ENCODE measurements around the gene IMMP1L.
A peak's percentile ranks its signal among the peaks of the same experiment; 100 is the strongest.
"Not testable (repeated sequence)": the region's sequence is repeated elsewhere in the genome, so short reads cannot be mapped to it uniquely, and the experiment has no call there.

The IMMP1L gene

GRCh38 chr11:31499576-31500178, 9.7 kb downstream of the IMMP1L start:
- Histone ChIP-seq H3K4me1 (ENCODE audit: control insufficient read depth in 1 of 2, insufficient read depth in 2 of 2, low read length in 2 of 2) (no peaks in the 10 kb centered on the region), H3K4me2 (ENCODE audit: low read length) (no peak overlapping the region), H3K27me3 (ENCODE audit: insufficient read depth, low read length) (no peaks in the 10 kb centered on the region), H3K36me3 (ENCODE audit: control insufficient read depth in 1 of 2, insufficient read depth in 2 of 2, low read length in 2 of 2) (no peaks in the 10 kb centered on the region), H2AFZ (ENCODE audit: insufficient read depth, low read length, poor library complexity) (no peak overlapping the region), H2BK5ac (ENCODE audit: low read depth, low read length, poor library complexity) (no peak overlapping the region), H3K18ac (ENCODE audit: low read length) (no peak overlapping the region), H4K8ac (ENCODE audit: low read depth, low read length) (no peak overlapping the region), H3K79me1 (ENCODE audit: low read length) (no peaks in the 10 kb centered on the region), H3K9me3 (ENCODE audit: insufficient read depth, low read depth, low read length) (no peaks in the 10 kb centered on the region), H4K12ac (ENCODE audit: low read depth, low read length) (no peak overlapping the region), H2AK5ac (ENCODE audit: low read length) (no peak overlapping the region), H3K23ac (ENCODE audit: low read length) (no peak overlapping the region), H2BK120ac (ENCODE audit: insufficient read depth, low read length, poor library complexity) (no peak overlapping the region), H4K91ac (ENCODE audit: low read depth, low read length) (no peak overlapping the region), H3K27ac (ENCODE audit: low read depth, low read length) (no peak overlapping the region), H3K14ac (ENCODE audit: low read length) (no peak overlapping the region), H3K4ac (ENCODE audit: low read depth, low read length) (no peak overlapping the region), H3K9ac (ENCODE audit: low read length) (no peak overlapping the region), H3K79me2 (ENCODE audit: control insufficient read depth, insufficient read depth, low read length, poor library complexity) (no peaks in the 10 kb centered on the region), H3K4me3 (ENCODE audit: low read depth, low read length) (no peak overlapping the region), H2BK12ac (ENCODE audit: low read length) (no peak overlapping the region)
- DNase-seq, result no peak
- no CpG with 5 or more reads among the region's 3 CpGs for WGBS (ENCODE audit: extremely low coverage, insufficient coverage, insufficient read length)

DNA sequence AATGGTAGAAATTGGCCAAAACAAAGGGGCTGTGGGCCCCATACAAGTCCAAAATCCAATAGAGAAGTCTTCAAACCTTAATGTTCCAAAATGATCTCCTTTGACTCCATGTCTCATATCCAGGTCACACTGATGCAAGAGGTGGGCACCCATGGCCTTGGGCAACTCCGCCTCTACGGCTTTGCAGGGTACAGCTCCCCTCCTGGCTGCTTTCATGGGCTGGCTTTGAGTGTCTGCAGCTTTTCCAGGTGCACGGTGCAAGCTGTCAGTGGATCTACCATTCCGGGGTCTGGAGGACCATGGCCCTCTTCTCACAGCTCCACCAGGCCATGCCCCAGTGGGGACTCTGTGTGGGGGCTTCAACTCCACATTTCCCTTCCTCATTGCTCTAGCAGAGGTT, 15.7 kb downstream of the IMMP1L start:
- not testable (repeated sequence) for H3K79me2 ChIP-seq (ENCODE audit: control insufficient read depth, insufficient read depth, low read length, poor library complexity); H3K9me3 ChIP-seq (ENCODE audit: insufficient read depth, low read depth, low read length); DNase-seq; H3K36me3 ChIP-seq (ENCODE audit: control insufficient read depth in 1 of 2, insufficient read depth in 2 of 2, low read length in 2 of 2); H4K91ac ChIP-seq (ENCODE audit: low read depth, low read length); H3K4me2 ChIP-seq (ENCODE audit: low read length); H2AK5ac ChIP-seq (ENCODE audit: low read length); H4K8ac ChIP-seq (ENCODE audit: low read depth, low read length); H3K27me3 ChIP-seq (ENCODE audit: insufficient read depth, low read length); H3K4ac ChIP-seq (ENCODE audit: low read depth, low read length); H2BK120ac ChIP-seq (ENCODE audit: insufficient read depth, low read length, poor library complexity); H3K4me3 ChIP-seq (ENCODE audit: low read depth, low read length); H2AFZ ChIP-seq (ENCODE audit: insufficient read depth, low read length, poor library complexity); H3K4me1 ChIP-seq (ENCODE audit: control insufficient read depth in 1 of 2, insufficient read depth in 2 of 2, low read length in 2 of 2); H4K12ac ChIP-seq (ENCODE audit: low read depth, low read length); H3K23ac ChIP-seq (ENCODE audit: low read length); H2BK12ac ChIP-seq (ENCODE audit: low read length); H3K9ac ChIP-seq (ENCODE audit: low read length); H2BK5ac ChIP-seq (ENCODE audit: low read depth, low read length, poor library complexity); H3K27ac ChIP-seq (ENCODE audit: low read depth, low read length); H3K79me1 ChIP-seq (ENCODE audit: low read length); H3K14ac ChIP-seq (ENCODE audit: low read length)
- H3K18ac ChIP-seq (ENCODE audit: low read length), result peak overlapping the region; percentile 18
- no CpG with 5 or more reads among the region's 4 CpGs for WGBS (ENCODE audit: extremely low coverage, insufficient coverage, insufficient read length)

DNA sequence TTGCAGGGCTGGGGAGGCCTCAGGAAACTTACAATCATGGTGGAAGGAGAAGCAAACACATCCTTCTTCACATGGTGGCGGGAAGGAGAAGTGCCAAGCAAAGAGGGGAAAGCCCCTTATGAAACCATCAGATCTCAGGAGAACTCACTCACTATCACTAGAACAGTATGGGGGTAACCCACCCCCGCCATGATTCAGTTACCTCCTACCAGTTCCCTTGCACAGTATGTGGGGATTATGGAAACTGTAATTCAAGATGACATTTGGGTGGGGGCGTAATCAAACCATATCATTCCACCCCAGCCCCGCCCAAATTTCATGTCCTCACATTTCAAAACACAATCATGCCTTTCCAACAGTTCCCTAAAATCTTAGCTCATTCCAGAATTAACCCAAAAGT, 16.2 kb downstream of the IMMP1L start:
- Histone ChIP-seq H2BK12ac (ENCODE audit: low read length) (no peak overlapping the region), H3K9ac (ENCODE audit: low read length) (no peak overlapping the region), H3K4ac (ENCODE audit: low read depth, low read length) (no peak overlapping the region), H3K14ac (ENCODE audit: low read length) (no peak overlapping the region), H4K8ac (ENCODE audit: low read depth, low read length) (no peak overlapping the region), H3K27me3 (ENCODE audit: insufficient read depth, low read length) (no peaks in the 10 kb centered on the region), H2AK5ac (ENCODE audit: low read length) (no peak overlapping the region), H3K4me3 (ENCODE audit: low read depth, low read length) (no peak overlapping the region), H3K36me3 (ENCODE audit: control insufficient read depth in 1 of 2, insufficient read depth in 2 of 2, low read length in 2 of 2) (peaks cover 7% of the 10 kb centered on the region in 2 experiments), H4K12ac (ENCODE audit: low read depth, low read length) (no peak overlapping the region), H3K23ac (ENCODE audit: low read length) (no peak overlapping the region), H3K79me2 (ENCODE audit: control insufficient read depth, insufficient read depth, low read length, poor library complexity) (no peaks in the 10 kb centered on the region), H4K91ac (ENCODE audit: low read depth, low read length) (no peak overlapping the region), H3K4me1 (ENCODE audit: control insufficient read depth in 1 of 2, insufficient read depth in 2 of 2, low read length in 2 of 2) (no peaks in the 10 kb centered on the region), H3K27ac (ENCODE audit: low read depth, low read length) (no peak overlapping the region), H3K4me2 (ENCODE audit: low read length) (no peak overlapping the region), H2AFZ (ENCODE audit: insufficient read depth, low read length, poor library complexity) (no peak overlapping the region), H3K79me1 (ENCODE audit: low read length) (no peaks in the 10 kb centered on the region), H2BK120ac (ENCODE audit: insufficient read depth, low read length, poor library complexity) (no peak overlapping the region), H2BK5ac (ENCODE audit: low read depth, low read length, poor library complexity) (no peak overlapping the region), H3K9me3 (ENCODE audit: insufficient read depth, low read depth, low read length) (peaks cover 2% of the 10 kb centered on the region), H3K18ac (ENCODE audit: low read length) (no peak overlapping the region)
- no peak for DNase-seq
- WGBS (ENCODE audit: extremely low coverage, insufficient coverage, insufficient read length), result no CpG with 5 or more reads among the region's 4 CpGs

DNA sequence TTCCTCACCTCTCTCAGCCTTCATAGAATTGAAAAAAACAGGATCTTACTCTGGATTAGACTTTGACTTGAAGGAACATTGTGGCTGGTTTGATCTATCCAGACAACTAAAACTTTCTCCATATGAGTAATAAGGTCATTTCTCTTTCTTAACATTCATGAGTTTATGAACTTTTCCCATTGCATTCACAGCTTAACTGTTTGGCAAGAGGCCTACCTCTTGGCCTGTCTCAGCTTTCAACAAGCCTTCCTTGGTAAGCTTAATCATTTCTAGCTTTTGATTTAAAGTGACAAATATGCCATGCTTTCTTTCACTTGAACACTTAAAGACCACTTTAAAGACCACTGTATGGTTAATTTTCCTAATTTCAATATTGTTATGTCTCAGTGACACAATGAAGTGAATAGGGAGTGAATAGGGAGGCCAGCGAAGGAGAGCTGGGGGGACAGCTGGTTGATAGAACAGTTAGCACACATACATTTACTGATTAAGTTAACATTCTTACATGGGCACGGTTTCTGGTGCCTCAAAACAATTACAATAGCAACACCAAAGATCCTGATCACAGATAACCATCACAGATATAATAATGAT, 17.0 kb downstream of the IMMP1L start:
- Histone ChIP-seq H3K79me2 (ENCODE audit: control insufficient read depth, insufficient read depth, low read length, poor library complexity) (no peaks in the 10 kb centered on the region), H3K9me3 (ENCODE audit: insufficient read depth, low read depth, low read length) (peaks cover 2% of the 10 kb centered on the region), H3K18ac (ENCODE audit: low read length) (no peak overlapping the region), H2BK5ac (ENCODE audit: low read depth, low read length, poor library complexity) (no peak overlapping the region), H2AK5ac (ENCODE audit: low read length) (no peak overlapping the region), H2BK12ac (ENCODE audit: low read length) (no peak overlapping the region), H3K4me2 (ENCODE audit: low read length) (no peak overlapping the region), H3K9ac (ENCODE audit: low read length) (no peak overlapping the region), H3K4me3 (ENCODE audit: low read depth, low read length) (no peak overlapping the region), H4K12ac (ENCODE audit: low read depth, low read length) (no peak overlapping the region), H2AFZ (ENCODE audit: insufficient read depth, low read length, poor library complexity) (no peak overlapping the region), H4K91ac (ENCODE audit: low read depth, low read length) (no peak overlapping the region), H3K27ac (ENCODE audit: low read depth, low read length) (no peak overlapping the region), H3K36me3 (ENCODE audit: control insufficient read depth in 1 of 2, insufficient read depth in 2 of 2, low read length in 2 of 2) (peaks cover 7% of the 10 kb centered on the region in 2 experiments), H4K8ac (ENCODE audit: low read depth, low read length) (no peak overlapping the region), H3K4me1 (ENCODE audit: control insufficient read depth in 1 of 2, insufficient read depth in 2 of 2, low read length in 2 of 2) (no peaks in the 10 kb centered on the region), H3K23ac (ENCODE audit: low read length) (no peak overlapping the region), H2BK120ac (ENCODE audit: insufficient read depth, low read length, poor library complexity) (no peak overlapping the region), H3K4ac (ENCODE audit: low read depth, low read length) (no peak overlapping the region), H3K79me1 (ENCODE audit: low read length) (no peaks in the 10 kb centered on the region), H3K27me3 (ENCODE audit: insufficient read depth, low read length) (no peaks in the 10 kb centered on the region), H3K14ac (ENCODE audit: low read length) (no peak overlapping the region)
- no peak for DNase-seq
- no CpG with 5 or more reads among the region's 2 CpGs for WGBS (ENCODE audit: extremely low coverage, insufficient coverage, insufficient read length)

Measured in trophoblast cell (in vitro differentiated cells and primary cell).